Measurements from ENCODE around the gene PTPRR. TPM values are rescaled to one million over a fixed set of nuclear protein-coding genes. Genes with fewer than 3 reads are reported as not detected.

The PTPRR gene
- total and polyA plus RNA-seq, 10 donors, result 0.41 to 2.7 (median 1.5) TPM

GRCh38 chr12:70837026-70837425 lies 83.5 kb downstream of the PTPRR start:
- Histone ChIP-seq H3K9me3 (no peaks in the 10 kb centered on the region), H3K27ac (no peak overlapping the region), H3K4me1 (no peaks in the 10 kb centered on the region), H3K27me3 (replicated peaks in 1 of 7) (peaks cover 0 to 3% (median 0%) of the 10 kb centered on the region in 7 donors), H3K36me3 (no peaks in the 10 kb centered on the region), H3K4me3 (no peak overlapping the region)
- no peak for TF ChIP-seq POLR2A (IDR thresholded peaks at IDR 0.05)
- TF ChIP-seq POLR2AphosphoS5 (IDR thresholded peaks at IDR 0.05), result no peak
- no peak for TF ChIP-seq CTCF (IDR thresholded peaks at IDR 0.05 in 8 of 11, conservative IDR thresholded peaks at IDR 0.05 in 3 of 11)
- DNase-seq, result no peak
- intact Hi-C loops (cut with DNase I; ENCODE audit: low total_unique reads), result no loop called here

GRCh38 chr12:70835948-70836347 lies 84.6 kb downstream of the PTPRR start:
- Histone ChIP-seq H3K4me1 (no peaks in the 10 kb centered on the region), H3K27ac (no peak overlapping the region), H3K36me3 (no peaks in the 10 kb centered on the region), H3K27me3 (replicated peaks in 1 of 7) (peaks cover 0 to 3% (median 0%) of the 10 kb centered on the region in 7 donors), H3K4me3 (no peak overlapping the region), H3K9me3 (no peaks in the 10 kb centered on the region)
- WGBS, 5 donors, result 79 to 83% (median 82%) methylated on average over 2 of the region's 2 CpGs
- intact Hi-C loops (cut with DNase I; ENCODE audit: low total_unique reads), result no loop called here
- no peak for DNase-seq
- TF ChIP-seq POLR2A (IDR thresholded peaks at IDR 0.05) (no peak), CTCF (IDR thresholded peaks at IDR 0.05 in 8 of 11, conservative IDR thresholded peaks at IDR 0.05 in 3 of 11) (no peak), POLR2AphosphoS5 (IDR thresholded peaks at IDR 0.05) (no peak)

- Histone ChIP-seq H3K4me1 (no peaks in the 10 kb centered on the region), H3K4me3 (no peak overlapping the region), H3K9me3 (no peaks in the 10 kb centered on the region), H3K27ac (no peak overlapping the region), H3K36me3 (no peaks in the 10 kb centered on the region), H3K27me3 (replicated peaks in 1 of 7) (no peaks in the 10 kb centered on the region)
- intact Hi-C loops (cut with DNase I; ENCODE audit: low total_unique reads), result no loop called here
- 56 to 77% (median 57%) methylated on average over 2 of the region's 2 CpGs for WGBS, 5 donors
- no peak for TF ChIP-seq CTCF (IDR thresholded peaks at IDR 0.05 in 8 of 11, conservative IDR thresholded peaks at IDR 0.05 in 3 of 11)
- TF ChIP-seq POLR2AphosphoS5 (IDR thresholded peaks at IDR 0.05), result no peak
- no peak for TF ChIP-seq POLR2A (IDR thresholded peaks at IDR 0.05)
- DNase-seq, result no peak
Observed at GRCh38 chr12:70831543-70831942, 89.0 kb downstream of the PTPRR start.

GRCh38 chr12:70830221-70831061 lies 90.1 kb downstream of the PTPRR start:
- Histone ChIP-seq H3K9me3 (no peaks in the 10 kb centered on the region), H3K4me1 (no peaks in the 10 kb centered on the region), H3K36me3 (no peaks in the 10 kb centered on the region), H3K4me3 (no peak overlapping the region), H3K27me3 (replicated peaks in 1 of 7) (no peaks in the 10 kb centered on the region), H3K27ac (no peak overlapping the region)
- intact Hi-C loops (cut with DNase I; ENCODE audit: low total_unique reads), result no loop called here
- DNase-seq, result no peak
- 76 to 90% (median 81%) methylated on average over 4 of the region's 4 CpGs for WGBS, 5 donors
- TF ChIP-seq POLR2A (IDR thresholded peaks at IDR 0.05) (no peak), POLR2AphosphoS5 (IDR thresholded peaks at IDR 0.05) (no peak), CTCF (IDR thresholded peaks at IDR 0.05 in 8 of 11, conservative IDR thresholded peaks at IDR 0.05 in 3 of 11) (no peak)
